Ovary (tissue), 9 donors: ENCODE measurements around the gene KCNG2. TPM values are rescaled to one million over a fixed set of nuclear protein-coding genes. Genes with fewer than 3 reads are reported as not detected.

Source experiments
- DNase-seq, 5 donors: peaks; one replicate each; pipeline ENCODE4 v3.0.0-alpha.2; 2019 to 2020
- H3K27ac ChIP-seq, 2 donors: fragments of 200-600 bp; one replicate each; pipeline versions ENCODE4 v1.5.1 to v1.8.0; 2019 to 2022
- H3K27me3 ChIP-seq: fragments of 200-600 bp; one replicate; pipeline ENCODE4 v1.8.0; 2022
- H3K36me3 ChIP-seq: fragments of 200-600 bp; sonication (generic); one replicate; pipeline ENCODE4 v1.5.1; 2019
- H3K4me1 ChIP-seq: one replicate; pipeline ENCODE4 v1.8.1; 2013; ENCODE audit warnings: mild to moderate bottlenecking, moderate library complexity; ENCODE audit not compliant: insufficient read depth
- H3K4me3 ChIP-seq: fragments of 200-600 bp; sonication (generic); one replicate; pipeline ENCODE4 v1.5.1; 2017
- H3K9me3 ChIP-seq, 2 donors: fragments of 200-600 bp in 1 of 2; sonication (generic) in 1 of 2; one replicate each; pipeline versions ENCODE4 v1.5.1 to v1.8.1; 2013 to 2019; ENCODE audit warnings: mild to moderate bottlenecking in 1 of 2, moderate library complexity in 1 of 2
- CTCF ChIP-seq, 3 donors: fragments of 450-650 bp in 2 of 3; fragments of 200-600 bp in 1 of 3; IDR thresholded peaks; one replicate each; pipeline versions ENCODE4 v1.5.1 to v1.8.0; 2016 to 2022; ENCODE audit warnings: antibody characterized with exemption in 3 of 3, mild to moderate bottlenecking in 1 of 3
- EP300 ChIP-seq: sonication (generic); formaldehyde crosslinking; IDR thresholded peaks from one replicate; pipeline ENCODE4 v1.6.1; 2017; ENCODE audit warnings: antibody characterized with exemption
- POLR2A ChIP-seq: fragments of 450-650 bp; IDR thresholded peaks from one replicate; pipeline ENCODE4 v1.6.1; 2017; ENCODE audit warnings: antibody characterized with exemption, mild to moderate bottlenecking, moderate library complexity
- WGBS, 3 donors: extraction: QIAGEN DNeasy Blood & Tissue Kit in 1 of 3; methylation state at CpG; one replicate each; pipeline versions ENCODE4 v1.1.5 to v1.1.7; 2013 to 2017; 5-methylcytosine and 5-hydroxymethylcytosine counted together
- intact Hi-C, 4 donors: fragments of 100-400 bp; cut with DNase I; formaldehyde crosslinking; loops; one replicate each; pipeline versions ENCODE4 v1.11.0 to v1.15.1; 2022 to 2023
- polyA plus RNA-seq, 2 donors: library from polyadenylated mRNA; stranded (reverse); fragments of 200-250 nt in 1 of 2; fragments of 350-450 nt in 1 of 2; fragmentation: Illumina TruSeq in 1 of 2; extraction: RNeasy Lipid Tissue Mini Kit (QIAGEN cat#74804) in 1 of 2; gene quantifications; one replicate each; pipeline ENCODE4 v1.2.3, GENCODE V29; 2013 to 2014
- total RNA-seq, 7 donors: library from RNA; depleted of rRNA in 2 of 7; stranded (reverse); fragments of >200 nt in 2 of 7; fragmentation: NEBNext Ultra II Directional in 3 of 7; extraction: Animal tissue kit (Norgen Biotek cat#: 25700) in 3 of 7; gene quantifications; one replicate each; pipeline versions ENCODE4 v1.1.0 to v1.2.4, GENCODE V29; 2016 to 2023
- donor health status: DM: no; HTN: no; CAD: no; lungs with moderate emphysema.
- donor health status: DM: no; HTN: no; CAD: no.
- donor health status: Bipolar disorder and iron deficiency.
- donor health status: DM: yes; HTN: yes; CAD: no.
- donor health status: DM: no; HTN: no; CAD: no.
- donor health status: DM: yes; HTN: yes; CAD: no.

KCNG2 gene
- total and polyA plus RNA-seq, 9 donors: 0.10 to 0.80 (median 0.21) TPM; not detected in 3

- TF ChIP-seq EP300: no peak
- TF ChIP-seq POLR2A: no peak
- Histone ChIP-seq H3K4me1 (no peaks in the 10 kb centered on the region), H3K9me3 (no peaks in the 10 kb centered on the region), H3K36me3 (no peaks in the 10 kb centered on the region), H3K27me3 (no peaks in the 10 kb centered on the region), H3K27ac (no peak overlapping the region), H3K4me3 (no peak overlapping the region)
- intact Hi-C loops: no loop called here
- WGBS, 3 donors: 74 to 79% (median 76%) methylated on average over 15 to 18 of the region's 18 CpGs
- no peak for DNase-seq
Measured at GRCh38 chr18:79774111-79774510, 23.6 kb upstream of the KCNG2 start.

- no peaks in the 10 kb centered on the region for H3K9me3 ChIP-seq
- WGBS, 3 donors: 80 to 84% (median 81%) methylated on average over 35 of the region's 35 CpGs
- intact Hi-C loops: no loop called here
- TF ChIP-seq EP300 (no peak), POLR2A (no peak)
- no peak overlapping the region for H3K4me3 ChIP-seq
- H3K36me3 ChIP-seq: no peaks in the 10 kb centered on the region
- DNase-seq: no peak
- no peak overlapping the region for H3K27ac ChIP-seq
- no peaks in the 10 kb centered on the region for H3K4me1 ChIP-seq
- no peaks in the 10 kb centered on the region for H3K27me3 ChIP-seq
Measured at GRCh38 chr18:79775441-79776221, 22.1 kb upstream of the KCNG2 start.

GRCh38 chr18:79776674-79777073 is 21.1 kb upstream of the KCNG2 start:
- H3K9me3 ChIP-seq: no peaks in the 10 kb centered on the region
- no peaks in the 10 kb centered on the region for H3K27me3 ChIP-seq
- DNase-seq: no peak
- TF ChIP-seq EP300 (no peak), POLR2A (no peak), CTCF (IDR thresholded peaks at IDR 0.05) (no peak)
- no peak overlapping the region for H3K27ac ChIP-seq
- H3K4me1 ChIP-seq: no peaks in the 10 kb centered on the region
- H3K4me3 ChIP-seq: no peak overlapping the region
- H3K36me3 ChIP-seq: no peaks in the 10 kb centered on the region
- intact Hi-C loops: no loop called here
- WGBS, 3 donors: 63 to 88% (median 82%) methylated on average over 2 of the region's 2 CpGs

- H3K36me3 ChIP-seq: no peaks in the 10 kb centered on the region
- no peaks in the 10 kb centered on the region for H3K27me3 ChIP-seq
- TF ChIP-seq EP300 (no peak), POLR2A (no peak), CTCF (IDR thresholded peaks at IDR 0.05) (no peak)
- H3K4me3 ChIP-seq: no peak overlapping the region
- no peak for DNase-seq
- intact Hi-C loops: no loop called here
- WGBS, 3 donors: 44 to 52% (median 52%) methylated on average over 26 of the region's 26 CpGs
- H3K4me1 ChIP-seq: no peaks in the 10 kb centered on the region
- H3K27ac ChIP-seq: no peak overlapping the region
- no peaks in the 10 kb centered on the region for H3K9me3 ChIP-seq
Measured at GRCh38 chr18:79778291-79778791, 19.4 kb upstream of the KCNG2 start.

DNA sequence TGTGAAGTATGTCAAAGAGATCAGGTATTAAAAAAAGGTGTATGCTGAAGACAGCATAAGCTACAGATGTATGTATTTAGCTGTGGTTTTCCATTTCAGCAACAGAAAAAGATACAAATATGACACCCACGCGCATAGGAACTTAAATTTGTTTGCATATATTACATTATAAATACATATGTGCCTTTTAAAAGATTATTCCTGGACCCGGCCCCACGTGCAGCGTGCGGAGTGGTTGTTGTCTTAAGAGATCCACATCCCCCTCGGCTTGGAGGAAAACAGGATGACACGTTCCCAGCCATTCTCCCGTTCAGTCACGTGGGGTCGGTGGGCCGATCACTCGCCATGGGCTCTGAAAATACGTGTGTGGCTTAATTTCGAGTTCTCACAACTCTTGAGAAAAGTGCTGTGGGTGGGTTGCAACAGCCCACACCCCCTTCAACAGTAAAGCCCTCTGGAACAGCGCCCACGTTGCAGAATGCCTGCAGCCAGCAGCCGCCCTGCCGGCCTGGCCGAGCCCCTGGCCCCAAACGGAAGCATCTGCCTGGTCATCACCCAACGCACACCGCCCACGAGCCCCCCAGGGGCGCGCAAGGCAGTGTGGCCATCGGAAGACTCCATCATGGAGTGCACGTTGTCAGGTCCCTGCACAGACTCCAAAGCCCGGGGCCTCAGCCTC is 18.6 kb upstream of the KCNG2 start:
- intact Hi-C loops: no loop called here
- DNase-seq: no peak
- H3K27ac ChIP-seq: no peak overlapping the region
- WGBS, 3 donors: 30 to 61% (median 41%) methylated on average over 29 of the region's 29 CpGs
- no peaks in the 10 kb centered on the region for H3K9me3 ChIP-seq
- H3K27me3 ChIP-seq: no peaks in the 10 kb centered on the region
- no peaks in the 10 kb centered on the region for H3K4me1 ChIP-seq
- H3K4me3 ChIP-seq: no peak overlapping the region
- no peaks in the 10 kb centered on the region for H3K36me3 ChIP-seq
- TF ChIP-seq POLR2A (no peak), EP300 (no peak), CTCF (IDR thresholded peaks at IDR 0.05) (no peak)
